Epithelial cell of prostate (primary cell): ENCODE results near the gene UBE3C.
"Not testable (repeated sequence)": the region's sequence is repeated elsewhere in the genome, so short reads cannot be mapped to it uniquely, and the experiment has no call there.

Experiments used
- DNase-seq: peaks from one replicate; pipeline ENCODE4 v3.0.0-alpha.2; 2011; ENCODE audit warnings: low read depth, low spot score
- H3K27ac ChIP-seq: fragments of 450-650 bp; 2 replicates; pipeline ENCODE4 v1.5.1; 2017; ENCODE audit warnings: mild to moderate bottlenecking

UBE3C gene

DNA sequence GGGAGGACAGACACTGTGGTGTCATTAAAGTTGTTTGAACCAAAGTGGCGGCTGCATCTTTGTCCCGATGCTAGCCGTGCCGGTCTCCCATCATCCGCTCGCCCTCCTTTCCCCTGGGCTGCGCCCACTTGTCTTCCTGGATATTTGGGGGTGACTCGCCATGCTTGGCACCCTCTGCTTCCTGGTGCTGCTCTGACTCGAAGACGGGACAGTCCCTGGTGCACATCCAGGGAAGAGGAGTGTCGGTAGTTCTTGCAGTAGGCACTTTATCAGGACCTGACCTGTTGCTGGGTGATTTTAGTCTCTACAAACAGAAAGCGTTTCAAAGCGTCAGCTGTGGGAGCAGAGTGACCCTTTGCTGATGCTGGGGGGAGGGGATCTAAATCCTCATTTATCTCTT, 129.8 kb downstream of the UBE3C start:
- H3K27ac ChIP-seq: no peak overlapping the region
- DNase-seq: no peak

DNA sequence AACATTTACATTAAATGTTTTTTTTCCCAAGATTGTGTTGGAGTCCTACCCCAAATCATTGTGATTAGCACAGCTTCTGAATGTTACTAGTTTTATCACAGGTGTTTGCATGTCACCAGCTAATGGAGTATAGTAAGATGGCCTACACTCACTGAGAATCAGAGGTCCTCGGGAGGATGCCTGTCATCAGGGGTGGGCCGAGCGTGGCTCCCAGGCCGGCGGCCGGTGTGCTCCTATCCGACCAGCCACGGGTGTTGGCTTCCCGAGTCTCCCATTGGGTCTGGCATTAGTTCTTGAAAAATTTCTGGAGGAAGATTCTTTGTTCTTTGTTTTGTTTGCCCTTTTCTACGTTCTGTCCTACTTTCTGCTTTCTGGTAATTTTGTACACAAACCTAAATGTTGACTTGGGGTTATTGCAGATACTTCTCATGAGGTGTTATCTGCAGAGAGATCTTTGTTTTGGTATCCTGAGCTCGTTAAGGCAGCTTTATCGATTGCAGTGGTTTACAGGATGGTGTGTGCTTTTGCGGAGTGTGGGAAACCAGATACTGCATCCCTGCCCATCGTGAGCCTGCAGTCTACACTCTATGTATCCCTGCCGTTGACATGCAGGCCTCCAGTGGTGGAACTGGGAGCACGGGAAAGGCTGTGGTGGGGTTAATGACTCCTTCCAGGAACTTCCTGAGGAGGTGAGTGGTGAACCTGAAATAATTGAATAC, 130.8 kb downstream of the UBE3C start:
- H3K27ac ChIP-seq: no peak overlapping the region
- no peak for DNase-seq

DNA sequence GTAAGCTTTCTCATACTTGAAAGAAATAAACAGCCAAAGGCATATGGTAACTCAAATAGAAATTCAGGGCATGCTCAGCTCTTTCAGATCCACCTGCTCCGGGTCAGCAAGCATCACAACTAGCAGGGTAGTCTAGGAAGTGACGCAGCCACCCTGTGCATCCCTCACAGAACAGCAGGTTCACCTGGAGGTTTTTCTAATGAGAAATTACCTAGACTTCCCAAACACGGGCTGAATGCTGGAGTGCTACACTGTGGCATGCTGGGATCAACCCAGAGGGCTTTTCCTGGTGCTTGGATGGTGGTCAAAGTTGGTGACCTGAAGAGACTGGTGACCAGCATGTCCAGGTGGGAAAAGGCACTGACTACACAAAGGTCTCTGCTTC, 131.3 kb downstream of the UBE3C start:
- no peak overlapping the region for H3K27ac ChIP-seq
- DNase-seq: no peak

DNA sequence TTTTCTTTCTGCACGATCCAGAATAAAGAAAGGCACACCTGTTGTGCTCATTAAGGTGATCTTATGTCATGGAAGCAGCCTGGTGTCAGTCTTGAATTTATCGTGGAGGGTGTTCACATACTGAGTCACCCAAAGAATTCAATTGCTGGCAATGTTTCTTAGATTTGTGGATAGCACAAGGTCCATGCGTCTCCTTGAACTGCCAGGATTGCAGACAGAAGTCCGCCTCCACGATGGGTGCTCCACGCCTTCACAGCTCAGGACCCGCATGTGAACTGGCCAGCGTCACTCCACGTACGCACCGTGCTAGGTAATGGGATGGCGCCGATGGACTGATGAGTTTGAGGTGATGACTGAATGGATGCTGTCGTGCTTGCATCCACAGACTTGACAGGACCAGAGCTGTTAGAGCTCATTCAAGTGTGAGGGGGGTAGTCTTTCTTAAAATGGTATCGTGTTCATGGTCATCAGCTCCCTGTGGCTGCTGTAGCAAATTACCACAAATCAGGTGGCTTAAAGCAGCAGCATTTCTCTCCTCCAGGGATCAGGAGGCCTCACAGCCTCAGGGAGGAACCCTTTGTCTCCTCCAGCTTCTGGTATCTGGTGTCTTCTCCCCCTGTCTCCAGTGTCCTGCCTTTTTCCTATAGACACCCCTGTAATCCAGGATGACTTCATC, 132.7 kb downstream of the UBE3C start:
- H3K27ac ChIP-seq: peak overlapping the region; percentile 74

DNA sequence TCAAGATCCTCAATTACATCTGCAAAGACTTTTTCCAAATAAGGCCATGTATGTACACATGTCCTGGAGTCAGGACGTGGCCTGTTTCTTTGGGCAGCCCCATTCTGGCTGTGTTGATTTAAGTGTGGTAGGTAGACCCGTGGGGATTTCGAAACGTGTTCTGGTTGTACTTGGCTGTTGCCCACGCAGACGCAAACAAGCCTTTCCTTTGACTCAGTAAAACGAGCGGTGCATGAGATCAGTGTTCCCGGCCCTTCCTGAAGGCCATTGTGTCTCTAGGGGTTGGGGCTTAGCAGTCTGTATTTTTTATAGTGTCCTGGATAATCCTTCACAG, 133.2 kb downstream of the UBE3C start:
- DNase-seq: peak; percentile 87

More for the DNA sequence above, 132.7 kb downstream of the UBE3C start:
- no peak for DNase-seq

DNA sequence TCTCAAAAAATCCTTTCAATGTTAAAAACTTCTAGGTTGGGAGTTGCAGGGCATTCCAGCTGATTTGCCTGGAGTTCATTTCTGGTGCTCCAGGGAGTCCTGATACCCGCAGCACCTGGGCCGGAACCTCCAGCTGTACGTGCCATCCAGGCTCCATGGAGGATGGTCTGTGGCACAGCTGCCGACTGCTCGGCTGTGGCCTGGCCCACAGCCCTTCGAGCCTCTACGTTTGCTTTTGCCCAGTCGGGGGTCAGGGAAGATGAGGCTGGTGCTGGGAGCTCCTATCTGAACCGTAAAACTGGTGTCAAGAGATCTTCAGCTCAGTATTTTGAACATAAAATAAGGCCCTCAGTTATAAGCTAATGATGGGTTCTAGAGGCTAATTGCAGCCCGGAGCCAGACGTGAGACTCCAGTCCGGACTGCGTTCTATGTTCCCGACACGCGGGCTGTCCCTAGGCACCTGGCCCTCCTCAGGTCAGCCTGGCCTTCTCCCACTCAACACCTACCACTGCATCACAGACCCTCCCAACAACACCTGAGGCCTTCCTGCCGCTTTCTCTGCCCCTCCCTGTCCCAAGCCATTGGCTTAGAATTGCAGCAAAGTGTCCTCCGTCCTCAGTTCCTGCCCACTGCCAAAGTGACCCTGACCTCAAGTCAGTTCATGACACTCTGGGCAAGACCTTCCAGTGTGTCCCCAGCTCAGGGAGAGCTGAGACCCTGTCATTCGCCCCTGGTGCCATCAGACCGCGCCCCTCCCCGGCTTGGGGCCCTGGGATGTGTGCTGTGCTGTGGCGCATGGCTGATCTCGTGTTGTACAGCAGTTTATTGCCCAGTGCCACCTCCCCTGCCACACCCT, 133.9 kb downstream of the UBE3C start:
- no peak for DNase-seq
- peak overlapping the region; percentile 74 for H3K27ac ChIP-seq

More for the DNA sequence above, 133.2 kb downstream of the UBE3C start:
- peak overlapping the region; percentile 74 for H3K27ac ChIP-seq

DNA sequence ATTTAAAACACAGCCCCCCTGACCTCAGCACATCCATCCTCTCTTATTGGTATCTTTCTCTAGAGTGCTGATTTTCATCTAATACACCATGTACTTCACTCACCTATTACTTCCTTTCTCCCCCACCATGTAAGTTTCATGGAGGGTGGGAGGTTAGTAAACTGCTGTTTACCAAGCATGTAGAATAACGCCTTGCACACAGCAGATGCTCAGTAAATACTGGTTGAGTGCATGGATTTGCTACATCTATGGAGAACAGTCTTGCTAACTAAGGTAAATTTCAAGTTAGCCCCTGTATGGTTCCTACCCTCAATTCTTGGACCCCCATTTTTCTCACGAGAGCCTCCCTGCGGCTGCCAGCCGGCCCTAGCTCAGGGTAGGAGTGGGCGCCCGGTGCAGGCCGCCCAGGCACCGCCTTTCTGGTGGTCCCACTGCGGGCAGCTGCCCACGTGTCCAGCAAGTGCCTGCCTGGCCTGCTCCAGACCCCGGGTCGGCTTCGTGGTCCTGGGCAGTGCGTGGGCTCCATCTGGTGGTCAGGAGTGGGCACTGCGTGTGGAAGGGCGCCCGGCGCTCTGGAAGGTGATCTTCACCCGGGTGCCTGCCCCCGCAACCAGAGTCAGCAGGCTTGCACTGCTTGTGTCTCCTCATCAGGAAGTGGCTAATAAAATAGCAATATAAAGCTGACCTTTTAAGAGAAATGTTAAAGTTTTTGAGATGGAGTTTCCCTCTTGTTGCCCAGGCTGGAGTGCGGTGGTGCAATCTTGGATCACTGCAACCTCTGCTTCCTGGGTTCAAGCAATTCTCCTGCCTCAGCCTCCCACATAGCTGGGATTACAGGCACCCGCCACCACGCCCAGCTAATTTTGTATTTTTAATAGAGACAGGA, 134.7 kb downstream of the UBE3C start:
- DNase-seq: no peak
- peak overlapping the region; percentile 74 for H3K27ac ChIP-seq

DNA sequence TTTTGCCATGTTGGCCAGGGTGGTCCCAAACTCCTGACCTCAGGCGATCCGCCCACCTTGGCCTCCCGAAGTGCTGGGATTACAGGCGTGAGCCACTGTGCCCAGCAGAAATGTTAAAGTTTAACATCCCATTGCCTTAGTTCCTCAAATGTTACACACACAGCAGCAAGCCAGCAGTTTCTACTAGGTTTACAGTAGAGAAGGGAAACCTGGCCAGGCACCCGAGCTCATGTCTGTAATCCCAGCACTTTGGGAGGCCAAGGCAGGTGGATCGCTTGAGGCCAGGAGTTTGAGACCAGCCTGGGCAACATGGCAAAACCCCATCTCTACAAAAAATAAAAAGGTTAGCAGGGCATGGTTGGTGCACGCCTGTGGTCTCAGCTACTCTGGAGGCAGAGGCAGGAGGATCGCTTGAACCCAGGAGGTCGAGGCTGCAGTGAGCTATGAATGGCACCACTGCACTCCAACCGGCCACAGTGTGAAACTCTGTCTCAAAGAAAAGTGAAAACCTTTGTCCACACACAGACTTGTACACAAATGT, 135.4 kb downstream of the UBE3C start:
- not testable (repeated sequence) for DNase-seq, H3K27ac ChIP-seq

DNA sequence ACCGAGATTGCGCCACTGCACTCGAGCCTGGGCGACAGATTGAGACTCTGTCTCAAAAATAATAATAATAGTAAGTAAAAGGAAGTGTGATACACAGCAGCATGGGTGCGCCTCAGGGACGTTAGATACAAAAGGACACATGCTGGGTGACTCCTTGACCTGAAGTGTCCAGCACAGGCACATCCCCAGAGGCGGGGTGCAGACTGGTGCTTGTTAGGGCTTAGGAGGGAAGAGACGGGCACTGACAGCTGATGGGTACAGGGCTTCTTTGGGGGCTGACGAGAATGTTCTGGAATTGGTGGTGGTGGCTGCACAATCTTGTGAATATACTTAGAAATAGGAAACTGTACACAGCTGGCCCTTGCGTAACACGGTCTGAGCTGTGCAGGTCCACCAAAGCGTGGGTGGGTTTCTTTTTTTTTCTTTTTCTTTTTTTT, 136.3 kb downstream of the UBE3C start:
- no peak for DNase-seq
- no peak overlapping the region for H3K27ac ChIP-seq

DNA sequence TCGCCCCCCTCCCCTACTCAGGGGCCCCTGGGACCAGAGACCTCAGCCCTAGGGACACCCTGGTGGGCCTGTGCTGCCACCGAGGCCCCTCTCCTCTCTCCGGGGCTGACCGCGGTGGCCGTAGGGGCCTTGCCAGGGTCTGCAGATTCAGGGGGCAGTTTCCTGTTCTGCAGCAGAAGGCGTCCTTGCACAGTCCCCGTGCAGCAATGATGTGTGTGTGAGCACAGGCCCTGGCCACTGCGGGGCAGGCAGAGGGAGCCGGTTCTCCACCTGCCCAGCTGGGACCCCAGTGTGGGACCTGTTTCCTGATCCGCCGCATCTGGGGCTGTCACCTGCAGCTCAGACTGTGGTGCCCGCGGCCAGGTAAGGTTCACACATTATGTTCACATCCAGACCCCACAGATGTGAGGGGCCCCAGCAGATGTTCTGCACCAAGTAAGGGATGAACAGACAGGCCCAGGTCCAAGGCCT, 137.4 kb downstream of the UBE3C start:
- DNase-seq: no peak

DNA sequence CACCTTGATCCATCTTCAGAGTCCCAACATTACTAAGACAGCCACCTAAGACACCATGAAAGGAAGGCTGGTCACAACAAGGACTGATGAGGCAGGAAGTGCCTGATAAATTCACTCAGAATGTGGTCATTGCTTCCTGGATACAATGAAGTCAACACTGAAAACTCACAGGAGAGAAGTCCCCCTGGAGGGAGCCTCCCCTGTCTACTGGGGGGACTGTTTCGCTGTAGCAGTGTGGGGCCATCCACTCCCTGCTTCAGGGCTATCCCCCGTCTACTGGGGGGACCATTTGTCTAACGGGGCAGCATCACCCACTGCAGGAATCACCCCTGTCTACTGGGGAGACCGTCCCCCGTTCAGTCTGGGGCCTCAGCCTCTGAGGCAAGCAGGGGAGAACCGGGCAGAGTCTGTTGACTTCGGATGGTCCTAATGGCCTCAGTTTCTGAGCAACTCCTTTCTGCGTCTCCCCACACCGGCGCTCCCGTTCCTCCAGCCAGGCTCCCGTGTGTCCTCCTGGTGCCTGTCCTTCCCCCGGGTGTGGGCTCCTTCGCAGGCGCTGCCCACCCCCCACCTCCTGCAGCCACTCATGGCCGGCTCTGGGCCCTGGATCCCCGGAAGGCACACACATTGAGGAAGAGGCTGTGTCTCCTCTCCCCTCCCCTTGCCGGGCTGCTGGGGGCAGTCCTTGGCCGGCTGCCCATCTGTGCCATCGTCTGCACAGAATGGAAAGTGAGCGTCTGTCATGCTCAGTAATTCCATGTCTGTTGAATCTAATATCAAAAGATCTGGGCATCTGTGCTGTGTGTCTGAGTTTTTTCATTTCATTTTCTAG, 138.2 kb downstream of the UBE3C start:
- peak overlapping the region; percentile 54 for H3K27ac ChIP-seq
- DNase-seq: no peak

More for the DNA sequence above, 137.4 kb downstream of the UBE3C start:
- peak overlapping the region; percentile 54 for H3K27ac ChIP-seq

DNA sequence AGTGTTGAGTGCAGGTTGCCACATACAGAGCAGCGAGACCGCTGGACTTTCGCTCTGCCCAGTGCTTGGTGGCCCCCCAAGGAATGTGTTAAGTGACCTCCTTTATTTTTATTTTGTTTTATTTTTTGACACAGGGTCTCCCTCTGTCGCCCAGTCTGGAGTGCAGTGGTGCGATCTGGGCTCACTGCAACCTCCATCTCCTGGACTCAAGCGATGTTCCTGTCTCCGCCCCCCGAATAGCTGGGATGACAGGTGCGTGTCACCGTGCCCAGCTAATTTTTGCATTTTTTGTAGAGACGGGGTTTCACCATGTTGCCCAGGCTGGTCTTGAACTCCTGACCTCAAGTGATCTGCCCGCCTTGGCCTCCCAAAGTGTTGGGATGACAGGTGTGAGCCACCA, 138.8 kb downstream of the UBE3C start:
- DNase-seq, H3K27ac ChIP-seq: not testable (repeated sequence)

DNA sequence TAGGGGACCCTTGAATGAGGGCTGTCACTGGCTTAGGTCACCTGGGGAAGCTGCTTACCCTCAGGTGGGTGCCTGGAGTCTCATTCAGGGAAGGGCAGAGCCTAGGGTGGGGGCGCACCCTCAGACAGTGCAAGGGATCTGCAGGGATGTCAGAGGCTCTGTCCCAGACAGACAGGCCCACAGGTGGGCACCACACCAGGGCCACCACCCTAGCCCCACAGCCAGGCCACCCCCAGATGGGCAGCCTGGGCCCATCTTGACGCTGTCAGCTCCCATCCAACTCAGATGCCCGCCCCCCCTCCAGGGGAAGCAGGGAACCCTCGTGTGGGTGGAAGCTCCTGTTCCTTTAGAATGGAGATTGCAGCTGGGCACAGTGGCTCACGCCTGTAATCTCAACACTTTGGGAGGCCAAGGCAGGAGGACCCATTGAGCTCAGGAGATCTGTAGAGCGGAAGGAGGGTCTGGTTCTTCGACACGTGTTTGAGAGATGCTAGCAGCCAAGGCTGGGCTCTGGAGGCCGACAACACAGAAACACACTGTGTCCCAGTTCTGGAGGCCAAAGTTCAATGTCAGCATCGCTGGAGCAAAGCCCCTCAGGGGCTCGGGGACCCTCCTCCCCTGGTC, 139.6 kb downstream of the UBE3C start:
- no peak for DNase-seq
- H3K27ac ChIP-seq: no peak overlapping the region

DNA sequence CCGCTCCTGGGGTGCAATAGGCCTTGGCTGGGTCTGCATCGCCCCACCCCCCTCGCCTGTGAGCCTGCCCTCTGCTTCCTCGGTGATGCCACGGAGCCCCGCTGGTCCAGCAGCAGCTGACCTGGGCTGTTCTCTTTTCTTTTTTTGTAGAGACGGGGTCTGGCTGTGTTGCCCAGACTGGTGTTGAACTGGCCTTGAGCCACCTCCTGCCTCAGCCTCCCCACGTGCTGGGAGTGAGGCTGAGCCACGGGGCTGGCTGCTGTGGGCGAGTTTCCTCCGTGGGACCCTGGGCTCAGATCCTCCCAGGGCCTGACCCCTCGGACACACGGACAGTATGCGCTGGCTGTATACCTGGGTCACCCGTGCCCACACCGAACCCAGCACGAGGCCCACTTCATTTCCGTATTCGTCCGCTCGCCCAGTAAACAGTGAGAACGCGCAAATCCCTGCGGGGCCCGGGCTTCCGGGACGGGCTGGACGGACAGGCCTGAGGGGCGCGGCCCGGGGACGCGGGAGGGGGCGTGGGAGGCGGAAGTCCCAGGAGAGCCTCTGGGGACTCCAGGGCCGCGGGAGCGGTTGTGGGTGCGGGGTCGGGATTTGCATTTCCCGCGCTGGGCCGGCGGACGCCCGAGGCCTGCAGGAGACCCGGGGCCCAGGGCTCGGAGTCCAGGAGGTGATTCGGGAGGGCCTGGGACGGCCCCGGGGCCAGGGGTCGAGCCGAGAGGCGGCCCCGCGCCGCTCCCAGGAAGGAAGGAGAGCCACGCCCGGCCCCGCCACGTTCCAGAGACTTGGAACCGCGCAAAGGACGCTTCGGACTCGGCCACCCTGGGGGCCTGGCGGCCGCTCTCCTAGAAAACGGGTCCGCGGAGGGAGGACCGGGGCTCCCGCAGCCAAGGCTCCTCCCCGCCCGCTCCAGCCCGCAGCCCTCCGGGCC, 140.3 kb downstream of the UBE3C start:
- H3K27ac ChIP-seq: peak overlapping the region; percentile 27
- no peak for DNase-seq

DNA sequence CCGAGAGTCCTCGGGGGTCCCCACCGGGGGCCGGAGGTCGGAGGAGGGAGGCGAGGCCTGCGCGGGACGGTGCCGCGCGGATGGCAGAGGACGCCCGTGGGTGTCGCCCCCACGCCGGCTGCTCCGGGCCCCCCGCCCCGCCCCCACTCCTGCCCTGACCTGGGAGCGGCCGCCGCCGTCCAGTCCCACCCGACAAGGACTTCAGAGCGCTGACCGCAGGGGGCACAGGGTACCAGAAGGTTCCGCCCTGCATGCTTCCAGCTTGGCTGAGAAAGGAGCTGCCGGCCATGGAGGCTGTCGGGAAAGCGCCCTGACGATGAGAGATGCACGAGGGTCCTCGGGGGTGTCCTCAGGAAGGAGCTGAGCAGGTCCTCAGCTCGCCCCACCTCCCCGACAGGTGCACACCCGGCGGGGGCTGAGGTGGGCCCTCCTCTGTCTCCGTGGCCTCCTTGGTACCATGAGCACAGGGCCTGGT, 141.1 kb downstream of the UBE3C start:
- peak overlapping the region; percentile 27 for H3K27ac ChIP-seq
- DNase-seq: no peak

DNA sequence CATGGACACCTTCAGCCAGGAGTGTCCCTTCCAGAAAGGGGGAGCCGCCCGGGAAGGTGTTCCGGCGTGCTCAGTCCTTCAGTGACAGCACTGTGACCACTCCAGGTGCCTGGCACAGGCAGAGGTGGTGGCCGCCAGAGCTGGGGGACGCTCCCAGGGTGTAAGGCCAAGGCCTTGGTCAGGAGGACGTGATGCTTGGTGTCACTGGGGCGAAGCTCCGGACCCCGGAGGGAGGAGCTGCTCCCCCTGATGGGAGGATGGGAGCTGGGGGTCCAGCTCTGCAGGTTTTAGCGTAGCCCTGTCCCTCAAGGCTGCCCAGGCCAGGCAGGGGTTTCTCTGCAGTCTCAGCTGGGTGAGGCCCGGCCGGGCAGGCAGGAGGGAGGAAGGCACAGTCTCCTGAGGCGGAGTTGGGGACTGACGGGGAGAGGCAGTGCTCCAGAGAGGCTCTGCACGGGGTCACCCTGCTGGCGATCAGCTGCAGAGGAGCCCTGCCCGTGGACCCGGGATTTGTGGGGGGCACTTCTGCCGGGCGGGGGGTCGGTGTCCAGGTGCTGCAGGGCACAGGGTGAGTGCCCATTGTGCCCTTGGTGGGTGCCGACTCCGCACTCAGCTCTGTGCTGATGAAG, 141.6 kb downstream of the UBE3C start:
- no peak for DNase-seq

More for the DNA sequence above, 141.6 kb downstream of the UBE3C start:
- H3K27ac ChIP-seq: peak overlapping the region; percentile 75
